Thyroid gland (tissue), 4 donors: ENCODE results near the gene JKAMP.

Experiments used
- CTCF ChIP-seq, 6 experiments: fragments of 200-600 bp in 3 of 6; fragments of 450-650 bp in 3 of 6; sonication (generic) in 3 of 6; IDR thresholded peaks; one replicate each; pipeline ENCODE4 v1.5.1; 2016 to 2019; ENCODE audit warnings: antibody characterized with exemption in 6 of 6, mild to moderate bottlenecking in 2 of 6, inconsistent platforms in 1 of 6, moderate library complexity in 1 of 6
- POLR2A ChIP-seq, 2 donors: fragments of 450-650 bp; IDR thresholded peaks; one replicate each; pipeline ENCODE4 v1.6.1; 2017; ENCODE audit warnings: antibody characterized with exemption in 2 of 2, mild to moderate bottlenecking in 2 of 2, moderate library complexity in 1 of 2

GRCh38 chr14:59435101-59435500 lies 49.2 kb upstream of the JKAMP start:
- no peak for TF ChIP-seq CTCF (IDR thresholded peaks at IDR 0.05)
- TF ChIP-seq POLR2A (IDR thresholded peaks at IDR 0.05): no peak
